ENCODE data around the gene DPM1.

The DPM1 gene

GRCh38 chr20:50895111-50895830, 63.1 kb downstream of the DPM1 start:
- DNase-seq (ENCODE audit: low read depth in 2 of 2): no peak

- DNase-seq (ENCODE audit: low read depth in 2 of 2): no peak
These were observed 64.7 kb downstream of the DPM1 start for GRCh38 chr20:50893620-50894019.

- no peak for DNase-seq (ENCODE audit: low read depth in 2 of 2)
These were observed 65.9 kb downstream of the DPM1 start for GRCh38 chr20:50892394-50892793.

GRCh38 chr20:50891138-50891537, 67.2 kb downstream of the DPM1 start:
- no peak for DNase-seq (ENCODE audit: low read depth in 2 of 2)

GRCh38 chr20:50887576-50887975, 70.8 kb downstream of the DPM1 start:
- no peak for DNase-seq (ENCODE audit: low read depth in 2 of 2)

- no peak for DNase-seq (ENCODE audit: low read depth in 2 of 2)
These were observed 72.0 kb downstream of the DPM1 start for GRCh38 chr20:50886184-50886790.

GRCh38 chr20:50885781-50886180, 72.6 kb downstream of the DPM1 start:
- DNase-seq (ENCODE audit: low read depth in 2 of 2): no peak

- no peak for DNase-seq (ENCODE audit: low read depth in 2 of 2)
These were observed 73.3 kb downstream of the DPM1 start for GRCh38 chr20:50885068-50885467.

Measured in stimulated activated CD4-positive, alpha-beta T cell treated with anti-CD3 and anti-CD28 coated beads, Interleukin-15, amount 100 ng/mL, for 48 hours (primary cell).